Measurements from ENCODE around the gene TOR2A.

The TOR2A gene

DNA sequence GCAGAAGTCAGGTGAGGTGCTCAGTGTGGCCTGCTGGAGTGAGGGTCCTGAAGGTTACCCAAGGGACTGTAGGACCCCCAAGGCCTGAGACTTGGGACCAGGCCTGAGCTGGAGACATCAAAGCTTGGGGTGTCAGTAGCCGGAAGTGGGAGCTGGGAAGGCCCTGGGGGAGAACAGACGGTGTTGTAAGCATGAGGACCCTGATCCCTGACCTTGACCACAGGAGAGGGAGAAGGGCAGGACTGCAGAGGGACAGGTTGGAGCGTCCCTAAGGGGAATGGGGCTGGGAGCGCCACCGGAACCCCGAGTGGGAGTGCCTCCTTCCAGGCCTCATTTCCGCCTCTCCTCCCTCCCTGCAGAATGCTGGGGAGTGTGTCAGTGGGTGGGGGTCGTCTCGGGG is 18.7 kb downstream of the TOR2A start:
- DNase-seq = no peak

DNA sequence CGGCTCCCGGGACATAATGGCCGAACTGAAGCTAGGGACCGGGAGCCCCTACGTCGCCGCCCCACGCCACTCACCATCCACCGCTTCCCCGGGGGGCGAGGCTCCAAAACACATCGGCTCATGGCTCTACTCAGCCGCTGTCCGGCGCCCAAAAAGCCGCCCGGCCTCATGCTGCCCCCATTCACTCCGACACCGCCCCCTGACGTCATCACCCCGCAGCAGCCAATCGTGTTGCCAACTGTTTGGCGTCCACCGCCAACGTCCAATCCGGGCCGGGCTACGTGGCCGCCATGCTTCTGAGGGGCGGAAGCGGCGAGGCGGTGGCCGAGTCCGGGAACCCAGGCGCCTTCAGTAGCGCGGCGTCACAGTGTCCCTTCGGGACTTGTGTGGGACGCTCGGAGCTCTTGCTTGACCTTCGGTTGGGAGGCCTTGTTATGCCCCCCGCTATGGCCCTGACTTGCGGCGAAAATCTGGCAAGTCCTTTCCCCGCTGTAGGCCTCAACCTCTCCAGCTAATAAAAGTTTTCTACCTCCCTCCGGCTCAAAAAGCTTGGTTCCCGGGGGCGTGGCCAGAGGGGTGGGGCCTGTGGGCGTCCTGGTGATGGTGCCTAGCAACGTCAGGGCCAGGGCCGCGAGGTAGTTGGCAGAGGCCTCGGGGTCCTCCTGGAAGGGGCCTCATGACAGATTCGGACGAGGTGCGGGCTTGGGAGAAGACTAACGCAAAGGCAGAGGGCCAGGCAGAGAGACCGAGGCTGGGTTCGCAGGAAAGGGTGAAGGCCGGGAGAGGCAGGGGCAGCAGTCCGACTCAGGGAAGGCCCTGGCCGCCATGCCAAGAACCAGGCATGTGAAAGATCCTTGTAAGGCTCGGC is 19.4 kb downstream of the TOR2A start, which contains the start of the genes PTRH1 and TTC16:
Gene PTRH1 (minus strand): TSS at position 194 of the 868 bp plus-strand sequence. CDS start 24 bp downstream, at position 170.
Gene TTC16 (plus strand): TSS at position 610 of the 868 bp plus-strand sequence. CDS start 67 bp downstream, at position 677.
- DNase-seq = peak; percentile 96 to 97

DNA sequence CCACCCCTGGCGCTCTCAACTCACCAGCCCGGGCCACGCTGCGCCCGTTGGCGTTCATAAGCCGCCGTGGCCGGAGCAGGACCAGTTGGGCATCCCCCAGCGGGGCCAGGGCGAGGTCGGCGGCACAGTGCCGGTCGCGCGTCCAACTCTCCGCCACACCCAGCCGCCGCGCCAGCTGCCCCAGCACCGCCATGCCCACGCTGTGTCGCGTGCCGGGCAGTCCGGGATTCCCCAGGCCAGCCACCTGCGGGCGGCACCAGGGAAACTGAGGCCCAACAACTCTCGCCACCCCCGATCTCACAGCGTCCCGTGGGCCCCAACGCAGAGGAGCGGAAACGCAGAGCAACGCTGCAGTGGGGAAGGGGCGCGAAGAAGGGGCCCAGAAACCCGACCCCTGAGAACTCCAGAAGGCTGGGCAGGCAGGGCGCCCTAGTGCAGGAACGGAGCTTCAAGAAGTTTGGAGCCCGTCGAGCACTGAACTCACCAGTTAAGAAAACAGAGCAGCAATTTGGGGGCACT is 20.1 kb downstream of the TOR2A start:
- no peak for DNase-seq

DNA sequence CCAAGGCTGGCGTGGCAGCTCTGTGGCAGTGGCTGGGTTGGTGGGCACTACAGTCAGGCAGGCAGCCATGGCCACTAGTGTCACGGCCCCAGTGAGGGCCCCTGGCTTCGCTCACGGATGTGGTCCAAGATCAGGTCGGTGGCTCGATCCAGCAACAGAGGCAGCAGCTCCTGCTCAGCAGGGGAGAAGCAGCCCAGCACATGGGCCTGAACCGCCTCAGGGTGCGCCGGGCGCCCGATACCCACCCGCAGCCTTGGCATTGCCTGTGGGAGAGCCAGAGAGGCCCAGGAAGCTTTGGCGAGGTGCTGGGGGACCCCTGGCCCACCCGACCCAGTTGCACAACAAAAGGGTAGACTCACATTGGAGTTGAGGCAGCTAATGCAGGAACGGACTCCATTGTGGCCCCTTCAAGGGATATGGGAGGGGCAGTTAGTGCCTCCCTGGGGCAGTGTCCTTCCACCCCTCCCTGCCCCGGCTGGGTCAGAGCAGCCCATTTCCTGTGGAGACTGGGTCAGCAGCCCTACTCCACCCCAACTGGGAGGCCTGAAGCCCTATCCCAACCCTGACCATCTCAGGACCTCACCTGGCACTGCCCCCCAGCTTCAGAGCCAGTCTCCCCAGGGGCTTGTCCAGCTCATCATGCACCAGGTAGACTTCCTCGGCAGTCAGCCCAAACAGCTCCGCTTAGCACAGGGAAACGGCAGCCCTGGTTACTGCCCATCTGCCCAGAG is 20.9 kb downstream of the TOR2A start:
- no peak for DNase-seq

DNA sequence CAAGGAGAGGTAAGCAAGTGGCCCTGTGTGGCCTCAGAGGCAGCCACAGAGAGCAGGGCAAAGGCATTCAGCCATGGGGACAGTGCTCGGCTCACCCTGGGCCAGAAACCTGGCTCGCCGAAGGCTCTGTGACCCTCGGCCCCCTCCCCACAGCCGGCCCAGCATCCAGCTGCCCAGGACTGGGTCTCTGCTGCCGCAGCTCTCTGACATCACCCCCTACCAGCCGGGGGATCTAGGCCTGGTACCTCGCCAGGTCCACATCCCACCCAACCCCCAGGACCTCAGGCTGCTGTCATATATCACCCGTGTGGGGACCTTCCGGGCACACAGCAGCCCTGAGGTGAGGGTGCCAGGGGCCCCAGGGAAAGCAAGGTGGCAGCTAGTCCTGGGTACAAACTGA is 22.2 kb downstream of the TOR2A start:
- no peak for DNase-seq

DNA sequence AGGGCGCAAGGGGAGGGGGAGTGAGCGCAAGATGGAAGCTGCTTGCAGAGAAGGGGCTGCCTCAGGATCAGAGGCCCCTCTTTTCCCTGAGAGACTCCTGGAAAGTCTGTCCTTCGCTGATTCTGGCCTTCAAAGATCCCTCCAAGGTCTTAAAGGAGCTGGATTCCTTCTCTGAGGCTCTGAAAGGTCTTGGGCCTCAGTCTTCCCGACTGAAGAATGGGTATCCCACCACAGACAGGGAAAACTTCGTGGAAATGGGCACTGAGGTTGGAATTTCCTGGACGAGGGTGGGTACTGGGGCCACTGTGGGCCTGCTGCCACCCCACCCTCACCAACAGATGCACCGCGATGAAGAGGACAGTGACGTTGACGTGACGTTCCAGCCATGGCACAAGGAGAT is 22.7 kb downstream of the TOR2A start:
- DNase-seq = no peak

DNA sequence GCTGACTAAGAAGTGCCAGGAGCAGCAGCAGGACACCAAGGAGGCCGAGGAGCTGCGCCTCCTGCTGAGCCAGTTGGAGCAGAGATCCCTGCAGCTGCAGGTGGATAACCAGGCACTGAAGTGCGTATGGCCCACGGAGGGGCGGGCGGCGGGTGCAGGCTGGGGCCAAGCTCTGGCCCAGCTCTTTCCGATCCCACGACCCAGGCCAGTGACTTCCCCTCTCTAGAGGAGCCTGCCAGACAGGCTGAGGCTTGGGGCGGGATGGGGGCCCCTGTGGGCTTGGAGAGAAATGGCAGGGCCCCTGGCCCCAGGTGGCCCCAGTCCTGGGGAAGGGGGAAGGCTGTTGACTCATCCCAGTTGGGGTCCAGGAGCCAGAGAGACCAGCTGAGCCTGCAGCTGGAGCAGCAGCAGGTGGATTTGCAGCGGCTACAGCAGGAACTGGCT is 23.2 kb downstream of the TOR2A start:
- no peak for DNase-seq

DNA sequence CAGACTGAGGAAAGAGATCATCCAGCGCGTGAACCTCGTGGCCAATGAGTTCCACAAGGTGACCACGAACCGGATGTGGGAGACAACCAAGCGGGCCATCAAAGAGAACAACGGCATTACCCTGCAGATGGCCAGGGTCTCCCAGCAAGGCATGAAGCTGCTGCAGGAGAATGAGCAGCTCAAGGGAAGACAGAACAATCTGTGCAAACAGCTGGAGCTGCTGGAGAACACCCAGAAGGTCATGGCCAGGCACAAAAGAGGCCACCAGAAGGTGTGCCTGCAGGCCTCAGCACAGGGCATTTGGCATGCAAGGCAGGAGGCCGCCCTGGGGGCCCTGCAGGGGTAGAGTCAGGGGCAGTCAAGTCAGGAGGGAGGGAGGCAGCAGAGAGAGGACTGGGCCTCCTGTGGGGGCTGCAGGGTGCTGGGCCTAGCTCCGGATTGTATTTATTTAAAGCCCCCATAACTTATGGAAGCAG is 23.8 kb downstream of the TOR2A start:
- no peak for DNase-seq

DNA sequence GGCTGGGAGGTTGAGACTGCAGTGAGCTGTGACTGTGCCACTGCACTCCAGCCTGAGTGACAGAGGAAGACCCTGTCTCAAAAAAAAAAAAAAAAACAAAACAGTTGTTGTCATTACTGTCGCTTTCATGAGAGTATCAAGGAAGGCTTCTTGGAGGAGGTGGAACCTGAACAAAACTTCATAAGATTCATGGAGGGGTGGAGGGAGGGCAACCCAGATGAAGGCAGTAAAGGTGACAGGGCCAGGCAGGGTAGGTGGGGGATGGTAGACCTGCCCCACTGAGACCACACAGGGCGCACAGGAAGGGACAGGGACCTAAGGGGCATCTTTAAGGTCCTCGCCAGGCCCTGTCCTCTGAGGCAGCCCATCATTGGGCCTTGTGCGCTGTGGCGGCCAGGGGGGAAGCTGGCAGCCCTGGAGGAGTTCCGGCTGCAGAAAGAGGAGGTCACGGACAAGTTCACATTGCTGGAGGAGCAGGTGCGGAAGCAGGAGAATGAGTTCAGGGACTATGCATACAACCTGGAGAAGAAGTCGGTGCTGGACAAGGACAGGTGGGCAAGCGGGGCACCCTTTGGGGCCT is 24.8 kb downstream of the TOR2A start:
- no peak for DNase-seq

DNA sequence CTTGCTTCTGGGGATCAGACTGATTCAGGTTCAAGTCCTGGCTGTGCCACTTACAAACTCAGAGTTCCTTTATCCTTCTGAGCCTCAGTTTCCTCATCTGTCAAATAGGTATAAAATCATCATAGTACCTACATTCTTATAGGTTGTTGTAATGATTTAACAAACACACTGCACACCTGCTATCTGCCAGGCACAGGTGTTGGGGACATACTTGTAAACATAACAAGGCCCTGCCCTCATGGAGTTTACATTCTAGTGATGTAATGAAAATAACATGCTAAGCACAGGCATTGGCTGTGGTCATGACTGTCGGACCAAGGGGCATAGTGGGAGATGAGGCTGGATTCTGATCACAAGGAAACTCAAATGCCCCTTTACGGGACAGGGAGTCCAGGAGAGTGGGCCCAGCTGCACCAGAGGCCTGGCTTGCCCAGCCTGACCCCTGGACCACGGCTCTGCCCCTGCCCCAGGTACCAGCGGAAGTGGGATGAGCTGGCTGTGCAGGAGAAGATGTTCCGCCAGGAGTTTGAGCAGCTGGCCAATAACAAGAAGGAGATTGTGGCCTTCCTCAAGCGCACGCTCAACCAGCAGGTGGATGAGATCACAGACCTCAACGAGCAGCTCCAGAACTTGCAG is 26.0 kb downstream of the TOR2A start:
- no peak for DNase-seq

DNA sequence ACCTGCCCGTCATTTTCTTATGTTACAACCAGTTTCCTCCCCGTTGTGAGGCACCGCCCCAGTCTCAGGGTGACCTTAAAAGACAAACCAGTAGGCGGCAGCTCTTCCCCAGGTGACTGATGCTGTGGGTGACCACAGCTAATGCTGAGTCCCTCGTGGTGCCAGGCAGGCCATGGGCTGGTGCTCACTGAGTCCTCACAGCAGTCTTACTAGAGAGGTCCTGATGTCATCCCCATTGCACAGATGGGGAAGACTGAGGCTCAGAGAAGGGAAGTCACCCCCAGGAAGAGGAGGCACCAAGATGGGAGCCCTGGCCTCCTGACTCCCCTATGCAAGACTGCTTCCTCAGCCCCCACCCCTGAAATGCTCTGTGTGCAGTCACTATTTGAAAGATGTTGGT is 27.3 kb downstream of the TOR2A start:
- peak; percentile 13 to 33 for DNase-seq

DNA sequence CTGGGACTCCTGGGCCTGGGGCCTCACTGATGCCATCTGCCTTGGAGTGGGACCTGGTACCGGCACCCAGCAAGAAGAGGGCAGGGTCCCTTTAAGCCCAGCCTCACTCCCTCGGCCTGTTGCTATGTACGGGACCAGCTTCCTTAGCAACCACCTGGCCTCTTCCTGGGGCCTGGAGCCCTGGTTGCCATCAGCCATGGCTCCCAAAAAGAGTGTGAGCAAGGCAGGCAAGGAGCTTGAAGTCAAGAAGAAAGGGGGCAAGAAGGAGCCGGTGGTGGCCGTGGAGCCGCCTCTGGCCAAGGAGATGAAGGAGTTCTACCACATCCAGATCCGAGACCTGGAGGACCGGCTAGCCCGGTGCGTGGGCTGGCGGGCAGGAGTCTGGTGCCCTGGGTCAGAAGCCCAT is 28.3 kb downstream of the TOR2A start, which contains the start of gene CFAP157:
Gene CFAP157 (plus strand): TSS at position 153 of the 406 bp plus-strand sequence. CDS start 44 bp downstream, at position 197.
- no peak for DNase-seq

DNA sequence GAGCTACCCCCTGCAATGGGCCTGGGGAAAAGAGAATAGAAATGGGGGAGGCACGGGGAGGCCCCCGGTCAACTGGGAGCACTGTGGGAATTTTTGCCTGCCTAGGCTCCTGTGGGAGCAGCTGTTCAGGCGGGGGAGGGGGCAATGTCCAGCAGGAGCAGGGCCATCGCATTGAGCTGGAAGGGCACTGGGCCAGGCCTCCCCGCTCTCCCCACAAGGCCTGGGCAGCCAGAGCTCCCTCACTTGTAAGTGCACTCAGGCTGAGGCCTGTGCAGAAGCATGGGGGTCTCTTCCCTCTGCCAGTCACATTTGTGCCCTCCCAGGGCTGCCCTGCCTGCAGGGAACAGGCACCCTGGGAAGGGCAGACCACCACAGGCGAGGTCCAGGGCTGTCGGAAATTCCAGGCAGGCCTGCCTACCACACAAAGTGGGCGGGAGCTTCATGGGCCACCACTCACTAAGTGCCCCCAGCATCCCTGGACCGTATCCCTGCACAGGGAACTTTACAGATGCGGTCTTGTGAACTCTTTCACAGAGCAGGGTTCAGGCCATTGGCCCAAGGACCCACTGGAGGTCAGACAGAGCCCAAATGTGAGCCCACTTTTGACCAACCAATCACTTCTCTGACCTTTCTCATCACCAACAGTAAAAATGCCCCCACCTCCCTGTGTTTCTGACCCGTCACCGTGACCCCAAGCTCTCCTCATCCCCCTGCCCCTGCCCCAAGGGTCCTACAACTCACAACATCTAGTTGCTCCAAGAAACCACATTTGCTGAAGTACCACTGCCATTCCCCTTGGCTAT is 29.3 kb downstream of the TOR2A start:
- no peak for DNase-seq

DNA sequence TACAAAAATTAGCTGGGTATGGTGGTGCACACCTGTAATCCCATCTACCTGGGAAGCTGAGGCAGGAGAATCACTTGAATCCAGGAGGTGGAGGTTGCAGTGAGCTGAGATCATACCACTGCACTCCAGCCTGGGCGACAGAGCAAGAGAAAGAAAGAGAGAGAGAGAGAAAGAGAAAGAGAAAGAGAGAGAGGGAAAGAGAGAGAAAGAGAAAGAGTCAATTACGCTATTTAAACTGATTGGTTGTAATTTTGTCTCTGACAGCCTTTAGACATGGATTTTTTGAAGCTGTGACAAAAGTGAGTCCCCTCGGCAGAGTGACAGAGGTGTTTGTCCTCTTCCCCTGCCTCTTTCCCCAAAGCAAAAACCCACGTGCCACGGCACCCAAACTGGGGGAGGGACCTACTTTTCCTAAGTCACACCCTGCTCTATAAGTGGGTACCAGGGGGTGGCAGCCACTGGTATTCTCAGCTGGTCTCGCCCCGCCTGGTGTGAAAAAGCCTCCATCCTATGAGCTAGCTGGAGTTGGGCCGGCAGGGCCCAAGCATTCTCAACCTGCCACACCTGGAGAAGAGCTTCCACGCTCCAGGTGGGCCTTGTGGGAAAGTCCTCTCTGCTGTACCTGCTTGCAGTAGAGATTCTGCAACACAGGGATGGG is 31.7 kb downstream of the TOR2A start:
- DNase-seq = no peak

DNA sequence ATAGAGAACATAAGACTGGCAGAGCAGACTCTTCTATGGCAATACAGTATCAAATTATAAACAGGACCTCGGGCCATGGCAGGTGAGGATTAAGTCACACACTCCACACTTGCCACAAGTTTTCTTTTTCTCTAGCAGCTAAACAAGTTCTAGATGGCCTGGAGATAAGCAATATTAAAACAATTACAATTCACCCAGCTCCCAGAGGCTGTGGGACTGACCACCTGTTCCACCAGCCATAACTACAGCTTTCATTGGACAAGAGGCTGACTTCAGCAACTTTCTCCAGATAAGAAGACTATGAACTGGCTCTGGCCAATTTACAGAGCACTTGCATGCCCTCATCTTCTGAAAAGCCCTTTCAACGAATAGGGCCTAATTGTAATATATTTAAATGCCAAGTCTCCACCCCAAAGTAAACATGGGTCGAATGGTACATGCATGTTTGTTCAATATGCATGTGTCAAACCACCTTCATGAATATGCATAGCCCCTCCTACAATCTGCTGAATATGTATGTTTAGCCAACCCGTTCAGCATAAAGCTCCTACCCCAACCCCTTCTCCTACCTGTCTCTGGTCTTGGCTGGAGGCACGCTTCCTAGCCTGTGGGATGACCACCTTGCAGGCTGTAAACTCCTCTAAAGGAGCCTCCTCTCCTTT is 34.4 kb downstream of the TOR2A start:
- no peak for DNase-seq

DNA sequence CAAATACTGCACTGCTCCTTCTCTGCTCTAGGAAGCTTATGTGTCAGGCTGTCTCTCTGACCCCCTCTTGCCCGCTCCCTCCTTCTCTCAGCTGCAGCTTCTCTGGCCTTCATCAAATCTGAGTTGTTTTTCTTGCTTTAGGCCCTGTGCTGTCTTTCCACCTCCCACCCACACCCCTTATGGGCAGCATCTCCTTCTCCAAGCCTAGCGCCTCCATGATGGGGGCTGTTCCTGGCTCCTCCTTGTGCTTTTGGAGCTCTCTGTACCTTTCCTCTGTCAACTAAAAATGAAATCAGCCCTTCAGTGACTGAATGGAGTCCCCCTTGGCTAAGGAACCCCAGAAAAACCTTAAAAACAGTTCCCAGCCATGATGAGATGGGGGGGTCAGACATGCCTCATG is 35.0 kb downstream of the TOR2A start:
- DNase-seq = no peak

DNA sequence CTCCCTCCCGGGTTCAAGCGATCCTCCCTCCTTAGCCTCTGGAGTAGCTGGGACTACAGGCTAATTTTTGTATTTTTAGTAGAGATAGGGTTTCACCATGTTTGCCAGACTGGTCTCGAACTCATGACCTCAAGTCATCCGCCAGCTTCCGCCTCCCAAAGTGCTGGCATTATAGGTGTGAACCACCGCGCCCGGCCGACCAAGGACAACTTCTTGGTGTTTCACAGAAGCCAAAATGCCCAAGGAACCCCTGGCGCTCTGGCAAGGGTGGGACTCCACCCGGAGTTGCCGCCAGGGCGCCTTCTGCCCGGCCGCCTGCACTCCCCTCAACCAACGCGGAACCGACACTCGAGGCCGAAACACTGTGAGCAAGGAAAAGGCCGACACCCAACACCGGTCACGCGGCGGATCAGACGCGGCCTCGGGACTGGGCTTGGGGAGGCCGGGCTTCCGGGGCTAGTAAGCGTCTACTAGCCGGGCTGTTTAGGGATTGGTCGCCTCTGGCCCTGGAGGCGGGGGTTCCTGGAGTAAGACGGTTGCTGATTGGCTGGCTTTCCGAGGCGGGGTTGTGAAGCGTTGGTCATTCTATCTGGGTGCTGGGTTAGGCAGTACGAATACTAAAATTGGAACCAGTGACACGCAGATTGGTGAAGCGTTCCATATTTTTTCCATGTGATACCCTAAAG is 36.0 kb downstream of the TOR2A start:
- DNase-seq = peak; percentile 81

DNA sequence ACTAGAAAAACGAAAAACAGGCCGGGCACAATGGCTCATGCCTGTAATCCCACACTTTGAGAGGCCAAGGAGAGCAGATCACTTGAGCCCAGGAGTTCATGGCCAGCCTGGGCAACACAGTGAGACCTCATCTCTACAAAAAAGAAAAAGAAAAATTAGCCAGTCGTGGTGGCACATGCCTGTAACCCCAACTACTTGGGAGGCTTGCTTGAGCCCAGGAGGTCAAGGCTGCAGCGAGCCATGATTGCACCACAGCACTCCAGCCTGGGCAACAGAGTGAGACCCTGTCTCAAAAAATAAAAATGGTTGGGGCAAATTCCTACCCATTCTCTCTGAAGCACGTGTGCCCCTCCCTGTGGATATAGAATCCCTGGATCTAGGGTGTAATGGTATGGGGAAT is 36.7 kb downstream of the TOR2A start:
- no peak for DNase-seq

DNA sequence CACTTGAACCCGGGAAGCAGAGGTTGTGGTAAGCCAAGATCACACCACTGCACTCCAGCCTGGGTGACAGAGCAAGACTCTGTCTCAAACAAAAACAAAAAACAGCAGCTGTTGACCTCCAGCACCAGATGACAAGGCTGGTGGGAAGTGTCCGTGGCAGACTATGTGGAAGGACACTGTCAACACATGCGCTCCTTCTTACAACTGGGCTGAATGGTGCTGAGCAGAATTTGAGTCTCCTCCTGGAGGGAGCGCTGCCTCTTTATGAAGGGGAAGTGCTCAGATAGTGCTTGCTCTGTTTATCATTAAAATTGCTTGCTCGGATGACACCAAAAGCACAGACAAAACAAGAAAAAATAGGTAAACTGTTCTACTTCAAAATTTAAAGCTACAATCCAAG is 37.5 kb downstream of the TOR2A start:
- DNase-seq = no peak

Measured in activated CD4-positive, alpha-beta T cell treated with anti-CD3 and anti-CD28 coated beads, Interleukin-2, amount 50 U/mL, for 4 hours (primary cell).